GM12801 (cell line): ENCODE measurements around the gene MMS19.

Experiments used
- CTCF ChIP-seq: IDR thresholded peaks from one replicate; pipeline ENCODE4 v1.5.1; 2011; ENCODE audit warnings: control low read depth; ENCODE audit not compliant: insufficient read length; ENCODE audit errors: extremely low read depth

Gene MMS19

GRCh38 chr10:97506199-97506991 is 8.2 kb upstream of the MMS19 start:
- no peak for TF ChIP-seq CTCF

- TF ChIP-seq CTCF = no peak
These were observed 6.9 kb upstream of the MMS19 start for GRCh38 chr10:97505152-97505551.

GRCh38 chr10:97503406-97503805 is 5.2 kb upstream of the MMS19 start:
- TF ChIP-seq CTCF = no peak

- no peak for TF ChIP-seq CTCF
These were observed 4.7 kb upstream of the MMS19 start for GRCh38 chr10:97502916-97503315.

- no peak for TF ChIP-seq CTCF
These were observed 2.0 kb upstream of the MMS19 start for GRCh38 chr10:97500297-97500575.

GRCh38 chr10:97499561-97500296 is 1.5 kb upstream of the MMS19 start:
- no peak for TF ChIP-seq CTCF

GRCh38 chr10:97498841-97499560 is 779 bp upstream of the MMS19 start, which contains the start of gene UBTD1:
UBTD1 (plus strand) TSS chr10:97498924; CDS start chr10:97499204, 280 bp downstream.
- no peak for TF ChIP-seq CTCF
